Body of pancreas (tissue), 4 donors: Measurements from ENCODE around the gene SREBF1. TPM values are rescaled to one million over a fixed set of nuclear protein-coding genes. Genes with fewer than 3 reads are reported as not detected.

ENCODE experiments used
- ATAC-seq: fragments of 150-250 bp; one replicate; pipeline ENCODE4 v1.9.1; 2016
- DNase-seq, 4 donors: peaks; one replicate each; pipeline ENCODE4 v3.0.0-alpha.2; 2019
- H3K27ac ChIP-seq, 4 donors: fragments of 200-600 bp; sonication (generic); 1 replicate in 3 of 4; 2 replicates in 1 of 4; pipeline versions ENCODE4 v1.5.1 to v1.6.1; 2016 to 2019; ENCODE audit warnings: mild to moderate bottlenecking in 1 of 4, mixed read lengths in 1 of 4, moderate library complexity in 1 of 4
- H3K27me3 ChIP-seq, 2 donors: fragments of 200-600 bp; sonication (generic); one replicate each; pipeline ENCODE4 v1.6.0; 2016; ENCODE audit warnings: mild to moderate bottlenecking in 1 of 2
- H3K36me3 ChIP-seq, 2 donors: fragments of 200-600 bp; sonication (generic); replicated peaks in 1 of 2; 2 replicates each; pipeline ENCODE4 v1.5.1; 2016; ENCODE audit warnings: low read depth in 2 of 2; ENCODE audit not compliant: insufficient read depth in 1 of 2
- H3K4me1 ChIP-seq: fragments of 200-600 bp; sonication (generic); one replicate; pipeline ENCODE4 v1.6.0; 2016
- H3K4me3 ChIP-seq, 2 donors: fragments of 200-600 bp; sonication (generic); 1 replicate in 1 of 2; 2 replicates in 1 of 2; pipeline ENCODE4 v1.5.1; 2016 to 2019
- H3K9me3 ChIP-seq, 3 donors: fragments of 200-600 bp; sonication (generic); 1 replicate in 2 of 3; 2 replicates in 1 of 3; pipeline ENCODE4 v1.5.1; 2016
- POLR2A ChIP-seq, 3 donors: fragments of 450-650 bp; IDR thresholded peaks; one replicate each; pipeline ENCODE4 v1.6.1; 2016; ENCODE audit warnings: antibody characterized with exemption in 3 of 3, mild to moderate bottlenecking in 2 of 3
- WGBS, 2 donors: methylation state at CpG; one replicate each; pipeline ENCODE4 v1.1.5; 2017; 5-methylcytosine and 5-hydroxymethylcytosine counted together
- intact Hi-C: fragments of 100-400 bp; cut with DNase I; formaldehyde crosslinking; loops from one replicate; pipeline ENCODE4 v1.15.1; 2023
- total RNA-seq, 2 donors: library from RNA; depleted of rRNA; stranded (reverse); fragments of >200 nt; gene quantifications; one replicate each; pipeline ENCODE4 v1.1.0, GENCODE V29; 2016
- TF ChIP-seq, protein P1 (sequence below), 7 experiments: fragments of 450-650 bp in 4 of 7; fragments of 200-600 bp in 3 of 7; sonication (generic) in 3 of 7; IDR thresholded peaks; one replicate each; pipeline ENCODE4 v1.5.1; 2016 to 2019; ENCODE audit warnings: antibody characterized with exemption in 7 of 7

SREBF1 gene
- total RNA-seq, 2 donors from 2014 or later: 22.3 to 88.0 TPM

DNA sequence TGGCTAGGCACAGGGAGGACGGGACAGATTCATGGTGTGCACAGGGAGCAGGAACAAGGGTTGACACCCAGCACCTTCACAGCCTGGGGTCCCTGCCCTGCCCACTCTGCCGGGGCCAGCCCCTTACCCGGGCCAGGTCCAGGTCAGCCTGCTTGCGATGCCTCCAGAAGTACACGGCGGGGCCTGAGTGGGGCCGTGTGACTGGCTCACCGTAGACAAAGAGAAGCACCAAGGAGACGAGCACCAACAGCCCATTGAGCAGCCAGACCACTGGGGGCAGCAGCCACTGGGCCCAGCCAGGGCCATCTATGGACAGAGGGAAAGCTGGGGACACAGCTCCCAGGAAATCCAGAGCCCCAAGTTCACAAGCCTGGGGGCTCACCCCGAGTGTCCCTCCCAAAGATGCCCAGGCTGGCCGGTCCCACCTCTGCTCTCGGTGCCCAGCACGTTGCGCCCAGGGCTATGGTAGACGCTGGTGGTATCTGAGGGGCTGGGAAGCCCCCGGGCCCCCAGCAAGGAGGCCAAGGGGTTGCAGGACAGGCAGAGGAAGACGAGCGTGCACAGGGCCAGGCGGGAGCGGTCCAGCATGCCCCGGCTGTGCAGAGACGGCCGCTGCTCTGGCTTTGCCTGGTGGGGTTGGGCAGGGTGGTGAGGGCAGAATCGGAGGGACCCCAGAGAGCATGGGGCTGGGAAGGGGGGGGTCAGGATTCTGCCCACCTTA is 19.8 kb downstream of the SREBF1 start:
- intact Hi-C loops: loop anchor here (5.0 kb wide), 1 partner anchor 40 kb away; no protein-coding TSS in a partner anchor
- ATAC-seq: no peak
- Histone ChIP-seq H3K9me3 (no peaks in the 10 kb centered on the region), H3K27ac (peak overlapping the region in 1 of 4 donors; percentile 17), H3K27me3 (no peaks in the 10 kb centered on the region), H3K4me3 (no peak overlapping the region), H3K36me3 (peaks cover 0 to 8% of the 10 kb centered on the region in 2 donors), H3K4me1 (peaks cover 42% of the 10 kb centered on the region)
- no peak for DNase-seq
- TF ChIP-seq POLR2A (IDR thresholded peaks at IDR 0.05): no peak
- TF ChIP-seq, protein P1, sequence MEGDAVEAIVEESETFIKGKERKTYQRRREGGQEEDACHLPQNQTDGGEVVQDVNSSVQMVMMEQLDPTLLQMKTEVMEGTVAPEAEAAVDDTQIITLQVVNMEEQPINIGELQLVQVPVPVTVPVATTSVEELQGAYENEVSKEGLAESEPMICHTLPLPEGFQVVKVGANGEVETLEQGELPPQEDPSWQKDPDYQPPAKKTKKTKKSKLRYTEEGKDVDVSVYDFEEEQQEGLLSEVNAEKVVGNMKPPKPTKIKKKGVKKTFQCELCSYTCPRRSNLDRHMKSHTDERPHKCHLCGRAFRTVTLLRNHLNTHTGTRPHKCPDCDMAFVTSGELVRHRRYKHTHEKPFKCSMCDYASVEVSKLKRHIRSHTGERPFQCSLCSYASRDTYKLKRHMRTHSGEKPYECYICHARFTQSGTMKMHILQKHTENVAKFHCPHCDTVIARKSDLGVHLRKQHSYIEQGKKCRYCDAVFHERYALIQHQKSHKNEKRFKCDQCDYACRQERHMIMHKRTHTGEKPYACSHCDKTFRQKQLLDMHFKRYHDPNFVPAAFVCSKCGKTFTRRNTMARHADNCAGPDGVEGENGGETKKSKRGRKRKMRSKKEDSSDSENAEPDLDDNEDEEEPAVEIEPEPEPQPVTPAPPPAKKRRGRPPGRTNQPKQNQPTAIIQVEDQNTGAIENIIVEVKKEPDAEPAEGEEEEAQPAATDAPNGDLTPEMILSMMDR (IDR thresholded peaks at IDR 0.05): no peak
- WGBS, 2 donors: 88 to 98% methylated on average over 9 to 24 of the region's 24 CpGs

- Histone ChIP-seq H3K27ac (no peak overlapping the region), H3K4me3 (no peak overlapping the region), H3K4me1 (peaks cover 42% of the 10 kb centered on the region), H3K36me3 (peaks cover 0 to 8% of the 10 kb centered on the region in 2 donors), H3K27me3 (no peaks in the 10 kb centered on the region), H3K9me3 (no peaks in the 10 kb centered on the region)
- intact Hi-C loops: loop anchor here (5.0 kb wide), 1 partner anchor 41 kb away; no protein-coding TSS in a partner anchor
- 80 to 92% methylated on average over 1 to 22 of the region's 22 CpGs for WGBS, 2 donors
- DNase-seq (no peak), ATAC-seq (no peak)
- no peak for TF ChIP-seq POLR2A (IDR thresholded peaks at IDR 0.05)
- TF ChIP-seq, protein P1 (IDR thresholded peaks at IDR 0.05): no peak
Measured at GRCh38 chr17:17816240-17816814, 20.5 kb downstream of the SREBF1 start.

DNA sequence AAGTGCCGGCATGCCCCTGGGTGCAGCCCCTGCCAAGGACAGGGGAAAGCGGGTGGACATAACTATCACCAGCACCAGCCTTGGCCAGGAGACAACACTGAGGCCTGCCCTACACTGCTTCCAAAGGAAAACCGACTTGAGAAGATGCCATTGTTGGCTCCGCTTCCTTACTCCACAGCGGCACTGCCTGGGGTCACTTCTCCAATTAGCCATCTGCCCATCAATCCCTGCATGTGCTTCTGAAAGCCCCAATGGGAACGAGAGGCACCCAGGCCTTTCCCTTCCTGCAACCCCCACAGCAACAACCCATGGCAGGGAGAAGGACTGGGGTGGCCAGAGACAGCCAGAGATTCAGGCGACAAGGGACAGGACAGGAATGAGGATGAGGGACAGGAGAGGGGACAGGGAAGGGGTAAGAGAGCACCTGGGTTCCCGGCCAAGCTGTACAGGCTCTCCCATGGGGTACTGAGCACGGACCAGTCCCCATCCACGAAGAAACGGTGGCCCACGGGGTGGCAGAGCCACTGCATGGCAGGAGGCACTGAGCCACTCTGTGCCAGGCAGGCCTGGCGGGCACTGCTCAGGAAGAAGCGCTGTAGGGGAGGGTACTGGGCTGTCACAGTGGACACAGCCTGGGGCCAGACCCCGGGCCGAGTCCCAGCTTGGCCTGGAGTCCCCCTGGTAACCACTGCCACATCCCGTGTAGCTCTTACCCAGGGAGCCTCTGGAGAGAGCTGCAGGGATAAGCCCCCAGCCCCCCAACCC is 21.2 kb downstream of the SREBF1 start:
- WGBS, 2 donors: 84 to 85% methylated on average over 11 to 17 of the region's 17 CpGs
- intact Hi-C loops: loop anchor here (5.0 kb wide), 1 partner anchor 42 kb away; no protein-coding TSS in a partner anchor
- H3K4me3 ChIP-seq: no peak overlapping the region
- no peaks in the 10 kb centered on the region for H3K27me3 ChIP-seq
- TF ChIP-seq, protein P1 (IDR thresholded peaks at IDR 0.05): no peak
- TF ChIP-seq POLR2A (IDR thresholded peaks at IDR 0.05): no peak
- no peaks in the 10 kb centered on the region for H3K9me3 ChIP-seq
- no peak overlapping the region for H3K27ac ChIP-seq
- DNase-seq: no peak
- H3K4me1 ChIP-seq: peaks cover 39% of the 10 kb centered on the region
- no peak for ATAC-seq
- peaks cover 0 to 8% of the 10 kb centered on the region in 2 donors for H3K36me3 ChIP-seq

- H3K4me1 ChIP-seq: peaks cover 34% of the 10 kb centered on the region
- H3K36me3 ChIP-seq: peaks cover 0 to 8% of the 10 kb centered on the region in 2 donors
Measured at GRCh38 chr17:17815062-17815406, 21.8 kb downstream of the SREBF1 start.

More at GRCh38 chr17:17815062-17815406, 21.8 kb downstream of the SREBF1 start:
- Histone ChIP-seq H3K27me3 (no peaks in the 10 kb centered on the region), H3K9me3 (no peaks in the 10 kb centered on the region), H3K27ac (no peak overlapping the region), H3K4me3 (no peak overlapping the region)
- WGBS, 2 donors: 87 to 90% methylated on average over 2 to 8 of the region's 8 CpGs
- intact Hi-C loops: loop anchor here (5.0 kb wide), 1 partner anchor 42 kb away; no protein-coding TSS in a partner anchor
- TF ChIP-seq POLR2A (IDR thresholded peaks at IDR 0.05): no peak
- TF ChIP-seq, protein P1 (IDR thresholded peaks at IDR 0.05): no peak
- ATAC-seq (no peak), DNase-seq (no peak)
